ENCODE measurements around the gene EMILIN1.
A peak's percentile ranks its signal among the peaks of the same experiment; 100 is the strongest.

EMILIN1 gene

GRCh38 chr2:27080140-27080469 is 1.7 kb downstream of the EMILIN1 start:
- Mint-ChIP-seq H3K9me3 (no peaks in the 10 kb centered on the region), H3K4me1 (peaks cover 72% of the 10 kb centered on the region), H3K27me3 (ENCODE audit: low read depth) (peaks cover 3% of the 10 kb centered on the region), H3K27ac (peak overlapping the region; percentile 82 to 93 (median 92)), H3K36me3 (ENCODE audit: low read depth) (peaks cover 7% of the 10 kb centered on the region), H3K4me3 (peak overlapping the region; percentile 85 to 95 (median 93))
- TF ChIP-seq CTCF (IDR thresholded peaks at IDR 0.05; ENCODE audit: unreplicated experiment in 3 of 3), result no peak

GRCh38 chr2:27080603-27080936 is 2.2 kb downstream of the EMILIN1 start:
- Mint-ChIP-seq H3K4me3 (peak overlapping the region; percentile 85 to 95 (median 93)), H3K9me3 (no peaks in the 10 kb centered on the region), H3K36me3 (ENCODE audit: low read depth) (peaks cover 7% of the 10 kb centered on the region), H3K4me1 (peaks cover 72% of the 10 kb centered on the region), H3K27me3 (ENCODE audit: low read depth) (peaks cover 3% of the 10 kb centered on the region), H3K27ac (peak overlapping the region; percentile 92 to 93 (median 93))
- TF ChIP-seq CTCF (IDR thresholded peaks at IDR 0.05; ENCODE audit: unreplicated experiment in 3 of 3), result no peak

GRCh38 chr2:27081984-27082772 is 3.8 kb downstream of the EMILIN1 start:
- Mint-ChIP-seq H3K27ac (no peak overlapping the region), H3K27me3 (ENCODE audit: low read depth) (peaks cover 7% of the 10 kb centered on the region), H3K36me3 (ENCODE audit: low read depth) (peaks cover 7% of the 10 kb centered on the region), H3K4me1 (peaks cover 61% of the 10 kb centered on the region), H3K4me3 (no peak overlapping the region), H3K9me3 (no peaks in the 10 kb centered on the region)
- TF ChIP-seq CTCF (IDR thresholded peaks at IDR 0.05; ENCODE audit: unreplicated experiment in 3 of 3), result no peak

GRCh38 chr2:27082773-27083409 is 4.5 kb downstream of the EMILIN1 start:
- H3K4me1 Mint-ChIP-seq, result peaks cover 62% of the 10 kb centered on the region
- peaks cover 7% of the 10 kb centered on the region for H3K36me3 Mint-ChIP-seq (ENCODE audit: low read depth)
- peaks cover 9% of the 10 kb centered on the region for H3K27me3 Mint-ChIP-seq (ENCODE audit: low read depth)
- H3K9me3 Mint-ChIP-seq, result no peaks in the 10 kb centered on the region
- no peak for TF ChIP-seq CTCF (IDR thresholded peaks at IDR 0.05; ENCODE audit: unreplicated experiment in 3 of 3)
- no peak overlapping the region for H3K27ac Mint-ChIP-seq
- peak overlapping the region in 2 of 3 experiments; percentile 21 to 42 for H3K4me3 Mint-ChIP-seq

GRCh38 chr2:27083410-27084296 is 5.2 kb downstream of the EMILIN1 start:
- Mint-ChIP-seq H3K36me3 (ENCODE audit: low read depth) (peaks cover 7% of the 10 kb centered on the region), H3K4me1 (peaks cover 55% of the 10 kb centered on the region), H3K27ac (peak overlapping the region in 2 of 3 experiments; percentile 5 to 27), H3K27me3 (ENCODE audit: low read depth) (peaks cover 14% of the 10 kb centered on the region), H3K4me3 (peak overlapping the region; percentile 39 to 61 (median 56)), H3K9me3 (no peaks in the 10 kb centered on the region)
- no peak for TF ChIP-seq CTCF (IDR thresholded peaks at IDR 0.05; ENCODE audit: unreplicated experiment in 3 of 3)
